Adrenal gland (tissue), 12 donors: ENCODE measurements around the gene PRRT2. TPM values are rescaled to one million over a fixed set of nuclear protein-coding genes. Genes with fewer than 3 reads are reported as not detected.
"Not testable (repeated sequence)": the region's sequence is repeated elsewhere in the genome, so short reads cannot be mapped to it uniquely, and the experiment has no call there.

Experiments used
- DNase-seq, 7 donors: peaks; one replicate each; pipeline ENCODE4 v3.0.0-alpha.2; 2019 to 2020
- H3K27ac ChIP-seq, 5 donors: fragments of 200-600 bp; sonication (generic) in 4 of 5; 1 replicate in 3 of 5; 2 replicates in 2 of 5; pipeline versions ENCODE4 v1.5.1 to v1.8.0; 2016 to 2020; ENCODE audit warnings: mild to moderate bottlenecking in 1 of 5
- H3K27me3 ChIP-seq: fragments of 200-600 bp; 2 replicates; pipeline ENCODE4 v1.8.0; 2021
- H3K36me3 ChIP-seq, 2 donors: fragments of 200-600 bp; replicated peaks in 1 of 2; 1 replicate in 1 of 2; 2 replicates in 1 of 2; pipeline versions ENCODE4 v1.5.1 to v1.8.0; 2018 to 2022
- H3K4me1 ChIP-seq, 2 donors: fragments of 200-600 bp; replicated peaks in 1 of 2; 1 replicate in 1 of 2; 2 replicates in 1 of 2; pipeline versions ENCODE4 v1.5.1 to v1.8.0; 2018 to 2021
- H3K4me3 ChIP-seq, 4 donors: fragments of 200-600 bp; sonication (generic) in 3 of 4; one replicate each; pipeline ENCODE4 v1.5.1; 2016 to 2018
- H3K9me3 ChIP-seq, 3 donors: fragments of 200-600 bp; sonication (generic) in 1 of 3; replicated peaks in 1 of 3; 1 replicate in 2 of 3; 2 replicates in 1 of 3; pipeline versions ENCODE4 v1.5.1 to v1.8.0; 2016 to 2021
- POLR2A ChIP-seq, 2 donors: fragments of 450-650 bp; IDR thresholded peaks; one replicate each; pipeline ENCODE4 v1.6.1; 2017; ENCODE audit warnings: antibody characterized with exemption in 2 of 2, mild to moderate bottlenecking in 2 of 2, moderate library complexity in 1 of 2
- WGBS, 4 donors: extraction: QIAGEN DNeasy Blood & Tissue Kit in 2 of 4; methylation state at CpG; one replicate each; pipeline versions ENCODE4 v1.1.5 to v1.1.7; 2013 to 2017; 5-methylcytosine and 5-hydroxymethylcytosine counted together
- intact Hi-C, 2 donors: fragments of 100-400 bp; cut with DNase I; formaldehyde crosslinking; loops; one replicate each; pipeline versions ENCODE4 v1.14.1 to v1.15.0; 2022 to 2023
- polyA plus RNA-seq, 3 donors: library from polyadenylated mRNA; stranded (reverse); fragments of 200-250 nt in 2 of 3; fragments of 350-450 nt in 1 of 3; fragmentation: Illumina TruSeq in 1 of 3; extraction: RNeasy Lipid Tissue Mini Kit (QIAGEN cat#74804) in 1 of 3; gene quantifications; one replicate each; pipeline ENCODE4 v1.2.3, GENCODE V29; 2013 to 2014
- total RNA-seq, 9 donors: library from RNA; depleted of rRNA in 4 of 9; stranded (reverse); fragments of >200 nt in 4 of 9; fragments of 120-200 nt in 1 of 9; fragmentation: NEBNext Ultra II Directional in 1 of 9; extraction: Animal tissue kit (Norgen Biotek cat#: 25700) in 1 of 9; gene quantifications; one replicate each; pipeline versions ENCODE4 v1.1.0 to v1.2.4, GENCODE V29; 2013 to 2023
- TF ChIP-seq, protein P1 (sequence below), 6 experiments: fragments of 450-650 bp in 4 of 6; fragments of 200-600 bp in 2 of 6; sonication (generic) in 1 of 6; IDR thresholded peaks; 1 replicate in 5 of 6; 2 replicates in 1 of 6; pipeline versions ENCODE4 v1.5.1 to v1.8.0; 2016 to 2021; ENCODE audit warnings: antibody characterized with exemption in 6 of 6, mild to moderate bottlenecking in 2 of 6, moderate library complexity in 1 of 6
- donor health status: healthy with polysubstance abuse.
- donor health status: Bipolar disorder and iron deficiency.
- donor health status: DM: yes; HTN: yes; CAD: no.
- donor health status: DM: no; HTN: no; CAD: no.
- donor health status: DM: no; HTN: no; CAD: no.
- donor health status: DM: yes; HTN: yes; CAD: no.

Gene PRRT2
- total and polyA plus RNA-seq, 12 donors, result 0.97 to 32.0 (median 2.4) TPM; not detected in 1

GRCh38 chr16:29790183-29790948, 21.6 kb upstream of the PRRT2 start, which contains the start of gene KIF22:
KIF22 (plus strand) TSS chr16:29790751; CDS start chr16:29790760, 9 bp downstream.
- TF ChIP-seq POLR2A (IDR thresholded peaks at IDR 0.05), result peak; percentile 57 to 87
- TF ChIP-seq, protein P1, sequence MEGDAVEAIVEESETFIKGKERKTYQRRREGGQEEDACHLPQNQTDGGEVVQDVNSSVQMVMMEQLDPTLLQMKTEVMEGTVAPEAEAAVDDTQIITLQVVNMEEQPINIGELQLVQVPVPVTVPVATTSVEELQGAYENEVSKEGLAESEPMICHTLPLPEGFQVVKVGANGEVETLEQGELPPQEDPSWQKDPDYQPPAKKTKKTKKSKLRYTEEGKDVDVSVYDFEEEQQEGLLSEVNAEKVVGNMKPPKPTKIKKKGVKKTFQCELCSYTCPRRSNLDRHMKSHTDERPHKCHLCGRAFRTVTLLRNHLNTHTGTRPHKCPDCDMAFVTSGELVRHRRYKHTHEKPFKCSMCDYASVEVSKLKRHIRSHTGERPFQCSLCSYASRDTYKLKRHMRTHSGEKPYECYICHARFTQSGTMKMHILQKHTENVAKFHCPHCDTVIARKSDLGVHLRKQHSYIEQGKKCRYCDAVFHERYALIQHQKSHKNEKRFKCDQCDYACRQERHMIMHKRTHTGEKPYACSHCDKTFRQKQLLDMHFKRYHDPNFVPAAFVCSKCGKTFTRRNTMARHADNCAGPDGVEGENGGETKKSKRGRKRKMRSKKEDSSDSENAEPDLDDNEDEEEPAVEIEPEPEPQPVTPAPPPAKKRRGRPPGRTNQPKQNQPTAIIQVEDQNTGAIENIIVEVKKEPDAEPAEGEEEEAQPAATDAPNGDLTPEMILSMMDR (IDR thresholded peaks at IDR 0.05), result peak; percentile 52 to 81 (median 72)
- H3K9me3 ChIP-seq, result no peaks in the 10 kb centered on the region
- peaks cover 16% of the 10 kb centered on the region in 2 donors for H3K4me1 ChIP-seq
- peak within 1 kb of the TSS; percentile 44 to 71 (median 64) for H3K4me3 ChIP-seq
- H3K27me3 ChIP-seq, result no peaks in the 10 kb centered on the region
- H3K36me3 ChIP-seq, result no peaks in the 10 kb centered on the region
- intact Hi-C loops, result no loop called here
- H3K27ac ChIP-seq, result peak within 1 kb of the TSS; percentile 58 to 92 (median 84)
- 0 to 1% (median 0%) methylated on average over 4 to 67 of the region's 67 CpGs for WGBS, 4 donors
- peak; percentile 99 to 100 (median 99) for DNase-seq

DNA sequence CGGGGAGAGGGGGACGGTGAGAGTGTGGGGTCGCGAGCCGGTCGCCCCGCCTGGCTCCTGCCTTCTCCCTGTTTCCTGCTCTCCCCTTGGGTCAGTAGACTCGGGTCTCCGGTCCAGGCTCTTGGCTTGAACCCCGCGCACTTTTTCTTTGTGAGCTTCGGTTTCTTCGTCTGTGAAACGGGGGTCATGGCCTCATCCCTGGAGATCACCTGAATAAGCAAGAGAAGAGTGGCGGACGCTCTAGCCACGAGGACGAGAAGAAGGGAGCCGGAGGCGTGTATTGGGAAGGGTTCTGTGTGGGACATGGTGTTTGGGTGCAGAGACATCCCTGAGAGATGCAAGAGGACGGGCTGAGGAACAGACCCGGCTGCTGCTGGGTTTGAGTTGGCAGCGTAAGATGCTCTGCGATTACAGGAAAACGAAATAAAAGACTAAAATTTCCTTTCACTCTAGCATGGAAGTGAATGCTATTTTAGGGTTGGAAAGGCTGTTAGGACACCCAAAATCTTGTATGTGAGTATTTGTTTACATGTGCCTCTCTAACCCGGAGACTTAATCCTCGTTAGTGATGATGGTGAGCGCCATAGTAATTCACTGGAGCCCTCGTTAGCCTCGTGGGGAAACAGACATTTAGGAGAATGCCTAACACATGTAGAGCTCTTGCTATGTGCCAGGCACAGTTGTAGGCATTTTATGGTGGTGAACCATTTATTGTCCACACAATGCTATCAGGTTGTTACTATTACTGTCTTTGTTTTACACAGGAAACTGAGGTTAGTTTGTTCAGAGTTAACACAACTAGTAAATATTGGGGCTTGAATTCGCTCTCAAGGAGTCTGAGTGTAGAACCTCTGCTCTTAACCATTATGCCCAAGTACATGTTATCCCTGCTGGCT, 20.8 kb upstream of the PRRT2 start:
- peak overlapping the region in 3 of 4 donors; percentile 44 to 71 (median 64) for H3K4me3 ChIP-seq
- peak overlapping the region in 3 of 5 donors; percentile 11 to 92 (median 57) for H3K27ac ChIP-seq
- 2 to 3% (median 3%) methylated on average over 24 to 31 of the region's 31 CpGs for WGBS, 4 donors
- H3K9me3 ChIP-seq, result no peaks in the 10 kb centered on the region
- intact Hi-C loops, result no loop called here
- no peaks in the 10 kb centered on the region for H3K36me3 ChIP-seq
- peaks cover 16% of the 10 kb centered on the region in 2 donors for H3K4me1 ChIP-seq
- DNase-seq, result peak in 1 of 7 donors; percentile 14
- TF ChIP-seq, protein P1 (IDR thresholded peaks at IDR 0.05), result no peak
- no peak for TF ChIP-seq POLR2A (IDR thresholded peaks at IDR 0.05)
- no peaks in the 10 kb centered on the region for H3K27me3 ChIP-seq

DNA sequence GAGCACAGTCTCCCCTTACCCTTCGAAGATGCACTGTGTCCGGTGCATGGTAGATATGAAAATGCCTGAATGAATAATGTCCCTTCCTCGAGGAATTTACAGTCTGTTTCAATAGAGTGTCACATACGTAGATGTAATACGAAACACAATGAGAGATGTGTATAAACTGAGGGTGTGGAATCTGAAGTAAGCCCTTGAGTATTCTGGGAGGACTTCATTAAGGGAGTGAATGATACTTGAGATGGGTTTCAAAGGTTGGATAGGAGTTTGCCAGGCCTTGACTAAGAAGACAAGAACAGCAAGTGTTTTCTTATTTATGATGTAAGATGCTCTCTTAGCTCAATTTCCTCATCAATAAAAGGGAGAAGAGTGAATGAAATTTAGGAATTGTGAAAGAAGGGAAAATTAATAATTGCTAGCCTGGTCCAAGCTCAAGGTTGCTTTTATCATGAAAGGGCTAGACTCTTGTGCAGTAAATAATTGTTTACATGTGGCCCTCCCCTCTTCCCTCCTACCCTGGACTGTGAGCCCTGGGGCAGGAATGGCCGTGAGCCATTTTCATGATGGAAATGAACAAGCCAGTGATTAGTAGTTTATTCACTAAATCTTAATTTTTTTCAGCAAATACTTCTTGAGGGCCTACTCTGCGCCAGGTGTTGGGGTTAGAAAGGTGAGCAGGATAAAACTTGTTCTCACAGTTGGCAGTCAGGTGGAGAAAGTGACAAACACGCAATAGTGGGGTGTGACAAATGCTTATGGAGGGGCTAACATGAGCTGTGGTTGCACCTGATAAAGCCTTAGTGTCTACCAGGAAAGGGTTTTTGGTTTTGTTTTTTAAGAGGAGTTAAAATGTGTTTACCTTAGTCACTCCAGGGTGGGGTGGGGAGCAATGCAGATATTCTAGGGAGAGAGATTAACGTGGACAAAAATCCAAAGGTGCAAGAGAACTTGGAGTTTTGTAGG, 19.9 kb upstream of the PRRT2 start:
- intact Hi-C loops, result no loop called here
- 71 to 78% (median 72%) methylated on average over 9 of the region's 9 CpGs for WGBS, 4 donors
- Histone ChIP-seq H3K27ac (no peak overlapping the region), H3K27me3 (no peaks in the 10 kb centered on the region), H3K4me3 (no peak overlapping the region), H3K9me3 (no peaks in the 10 kb centered on the region), H3K4me1 (peaks cover 16% of the 10 kb centered on the region in 2 donors), H3K36me3 (peaks cover 0 to 3% of the 10 kb centered on the region in 2 donors)
- TF ChIP-seq, protein P1 (IDR thresholded peaks at IDR 0.05), result no peak
- no peak for TF ChIP-seq POLR2A (IDR thresholded peaks at IDR 0.05)
- DNase-seq, result no peak

DNA sequence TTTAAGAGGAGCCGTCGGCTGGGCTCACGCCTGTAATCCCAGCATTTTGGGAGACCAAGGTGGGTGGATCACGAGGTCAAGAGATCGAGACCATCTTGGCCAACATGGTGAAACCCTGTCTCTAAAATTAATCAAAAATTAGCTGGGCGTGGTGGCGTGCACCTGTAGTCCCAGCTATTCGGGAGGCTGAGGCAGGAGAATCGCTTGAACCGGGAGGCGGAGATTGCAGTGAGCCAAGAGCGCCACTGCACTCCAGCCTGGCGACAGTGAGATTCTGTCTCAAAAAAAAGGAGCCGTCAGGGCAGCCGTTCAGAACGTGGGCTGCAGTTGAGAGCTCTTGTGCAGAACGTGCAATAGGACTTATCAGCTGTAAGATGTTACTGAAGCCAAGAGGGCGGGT, 18.8 kb upstream of the PRRT2 start:
- H3K27ac ChIP-seq, DNase-seq, H3K9me3 ChIP-seq, H3K27me3 ChIP-seq, intact Hi-C loops, H3K4me3 ChIP-seq: not testable (repeated sequence)
- WGBS, 4 donors, result 93 to 94% (median 93%) methylated on average over 18 of the region's 18 CpGs
- H3K36me3 ChIP-seq, result peaks cover 0 to 12% of the 10 kb centered on the region in 2 donors
- peaks cover 16% of the 10 kb centered on the region in 2 donors for H3K4me1 ChIP-seq
